PC-9 (cell line): ENCODE data around the gene DND1. TPM values are rescaled to one million over a fixed set of nuclear protein-coding genes. Genes with fewer than 3 reads are reported as not detected.

ENCODE experiments used
- BruUV-seq: library from RNA; stranded (reverse); fragments of 400-500 nt; replicated peaks from 2 replicates; lab custom pipeline; 2021; lab: Mats Ljungman, UMichigan
- CTCF ChIA-PET: fragments of 300-600 bp; sonication (Branson Sonifier 250); formaldehyde crosslinking; loops from one replicate; lab custom pipeline; 2022; ENCODE audit warnings: antibody characterized with exemption; lab: Charles Lee
- POLR2A ChIA-PET: fragments of 300-600 bp; sonication (Branson Sonifier 250); formaldehyde crosslinking; loops from one replicate; lab custom pipeline; 2022; ENCODE audit warnings: antibody characterized with exemption; ENCODE audit not compliant: unreplicated experiment; lab: Charles Lee
- DNase-seq, 2 experiments: peaks; one replicate each; pipeline versions ENCODE4 v3.0.0 to v3.0.0-alpha.2; 2015 to 2022; ENCODE audit warnings: mixed read lengths in 1 of 2
- H2AFZ ChIP-seq: fragments of 200-600 bp; sonication (generic); 2 replicates; pipeline ENCODE4 v1.8.1; 2017; ENCODE audit warnings: antibody characterized with exemption
- H3F3A ChIP-seq: fragments of 200-600 bp; sonication (generic); 2 replicates; pipeline ENCODE4 v1.8.1; 2017; ENCODE audit warnings: antibody characterized with exemption, mild to moderate bottlenecking, low read depth; ENCODE audit not compliant: insufficient read depth
- H3K27ac ChIP-seq: fragments of 200-600 bp; sonication (generic); 2 replicates; pipeline ENCODE4 v1.6.1; 2016; ENCODE audit warnings: mixed run types
- H3K27me3 ChIP-seq: fragments of 200-600 bp; sonication (generic); 2 replicates; pipeline ENCODE4 v1.6.1; 2016; ENCODE audit warnings: low read depth, mixed run types; ENCODE audit not compliant: insufficient read depth
- H3K36me3 ChIP-seq: fragments of 200-600 bp; sonication (generic); 2 replicates; pipeline ENCODE4 v1.6.1; 2016; ENCODE audit warnings: low read depth, mixed run types
- H3K4me1 ChIP-seq: fragments of 200-600 bp; sonication (generic); replicated peaks from 2 replicates; pipeline ENCODE4 v1.6.1; 2016; ENCODE audit warnings: mixed run types; ENCODE audit not compliant: insufficient read depth
- H3K4me2 ChIP-seq: fragments of 200-600 bp; sonication (generic); 2 replicates; pipeline ENCODE4 v1.6.1; 2017; ENCODE audit warnings: mixed run types
- H3K4me3 ChIP-seq: fragments of 200-600 bp; sonication (generic); 2 replicates; pipeline ENCODE4 v1.6.1; 2016; ENCODE audit warnings: mixed run types
- H3K79me2 ChIP-seq: fragments of 200-600 bp; sonication (generic); 2 replicates; pipeline ENCODE4 v1.6.1; 2017; ENCODE audit warnings: low read depth, mixed run types
- H3K9me2 ChIP-seq: fragments of 200-600 bp; sonication (generic); 2 replicates; pipeline ENCODE4 v1.8.1; 2017; ENCODE audit warnings: mild to moderate bottlenecking; ENCODE audit not compliant: insufficient read depth
- H3K9me3 ChIP-seq: fragments of 200-600 bp; sonication (generic); 2 replicates; pipeline ENCODE4 v1.8.1; 2016; ENCODE audit warnings: low read depth; ENCODE audit not compliant: insufficient read depth
- H4K20me1 ChIP-seq: fragments of 200-600 bp; sonication (generic); 2 replicates; pipeline ENCODE4 v1.8.1; 2017; ENCODE audit not compliant: insufficient read depth
- CTCF ChIP-seq: fragments of 200-600 bp; sonication (generic); conservative IDR thresholded peaks from 2 replicates; pipeline ENCODE4 v1.6.1; 2017; ENCODE audit warnings: mixed run types, antibody characterized with exemption, mild to moderate bottlenecking, moderate library complexity
- EZH2 ChIP-seq: fragments of 200-600 bp; sonication (generic); IDR thresholded peaks from 2 replicates; pipeline ENCODE4 v1.8.0; 2017; ENCODE audit warnings: antibody characterized with exemption, low read depth
- intact Hi-C: fragments of 100-400 bp; cut with micrococcal nuclease; formaldehyde crosslinking; loops from one replicate; pipeline ENCODE4 v1.10.0; 2022; ENCODE audit not compliant: unreplicated experiment
- total RNA-seq: library from RNA; stranded (reverse); gene quantifications from 2 replicates; pipeline ENCODE4 v1.2.3, GENCODE V29; 2021

DND1 gene
- total RNA-seq, 1 experiment from 2014 or later, result 1.2 TPM

- peaks cover 16% of the 10 kb centered on the region for H3K4me1 ChIP-seq
- H2AFZ ChIP-seq, result no peak overlapping the region
- H3F3A ChIP-seq, result peaks cover 6% of the 10 kb centered on the region; the same call in 1 of the 2 replicates
- no peaks in the 10 kb centered on the region for H3K9me3 ChIP-seq
- no peak overlapping the region for H3K27ac ChIP-seq
- no peak for TF ChIP-seq EZH2
- TF ChIP-seq CTCF, result no peak
- no peaks in the 10 kb centered on the region for H3K9me2 ChIP-seq
- ChIA-PET CTCF (interaction anchor here (0.6 kb wide), 1 partner anchor 63 kb away, joined by 3 read pairs; no protein-coding TSS in a partner anchor), POLR2A (no interaction called here)
- intact Hi-C loops, result loop anchor here (2.0 to 5.0 kb wide), 3 partner anchors 73 to 290 kb away; partner anchors contain the start of genes APBB3, HBEGF and SLC35A4
- no TSS peak for BruUV-seq
- no peak overlapping the region for H3K4me2 ChIP-seq
- no peaks in the 10 kb centered on the region for H3K36me3 ChIP-seq
- H3K79me2 ChIP-seq, result peaks cover 16% of the 10 kb centered on the region
- no peak overlapping the region for H3K4me3 ChIP-seq
- H4K20me1 ChIP-seq, result no peaks in the 10 kb centered on the region
- H3K27me3 ChIP-seq, result no peaks in the 10 kb centered on the region
- no peak for DNase-seq
Observed at GRCh38 chr5:140637371-140638100, 35.8 kb downstream of the DND1 start.

GRCh38 chr5:140635291-140636257 lies 37.8 kb downstream of the DND1 start:
- Histone ChIP-seq H3K27me3 (no peaks in the 10 kb centered on the region), H3K4me3 (no peak overlapping the region), H3K4me2 (no peak overlapping the region), H2AFZ (no peak overlapping the region), H3K4me1 (peaks cover 16% of the 10 kb centered on the region), H3K27ac (no peak overlapping the region), H4K20me1 (no peaks in the 10 kb centered on the region), H3K79me2 (peaks cover 11% of the 10 kb centered on the region), H3K36me3 (no peaks in the 10 kb centered on the region), H3K9me3 (0 out of 2 replicates have a peak, but pooled peaks cover 3% of the 10 kb centered on the region), H3K9me2 (no peaks in the 10 kb centered on the region), H3F3A (peaks cover 12% of the 10 kb centered on the region)
- DNase-seq, result no peak
- TF ChIP-seq CTCF (peak; percentile 5; the same call in 1 of the 2 replicates), EZH2 (no peak)
- POLR2A ChIA-PET, result interaction anchor here (0.7 kb wide), 1 partner anchor 93 kb away, joined by 4 read pairs; no protein-coding TSS in a partner anchor
- CTCF ChIA-PET, result interaction anchor here (1.0 kb wide), 1 partner anchor 90 kb away, joined by 5 read pairs; no protein-coding TSS in a partner anchor
- BruUV-seq, result no TSS peak
- intact Hi-C loops, result loop anchor here (5.0 kb wide), 1 partner anchor 288 kb away; the partner anchor contains the start of gene HBEGF

GRCh38 chr5:140634103-140634502 lies 39.3 kb downstream of the DND1 start:
- Histone ChIP-seq H3K4me3 (no peak overlapping the region), H3K4me1 (peaks cover 16% of the 10 kb centered on the region), H2AFZ (no peak overlapping the region), H3K36me3 (no peaks in the 10 kb centered on the region), H4K20me1 (no peaks in the 10 kb centered on the region), H3K27ac (no peak overlapping the region), H3K79me2 (no peaks in the 10 kb centered on the region), H3F3A (peaks cover 20% of the 10 kb centered on the region), H3K4me2 (no peak overlapping the region), H3K9me3 (0 out of 2 replicates have a peak, but pooled peaks cover 3% of the 10 kb centered on the region), H3K9me2 (no peaks in the 10 kb centered on the region), H3K27me3 (no peaks in the 10 kb centered on the region)
- no peak for TF ChIP-seq CTCF
- TF ChIP-seq EZH2, result no peak
- intact Hi-C loops, result loop anchor here (5.0 kb wide), 1 partner anchor 392 kb away; no protein-coding TSS in a partner anchor
- BruUV-seq, result no TSS peak
- DNase-seq, result no peak
- ChIA-PET CTCF (no interaction called here), POLR2A (no interaction called here)
